Stimulated activated CD4-positive, alpha-beta T cell treated with anti-CD3 and anti-CD28 coated beads, Interleukin-4, amount 100 ng/mL, for 4 hours (primary cell): ENCODE data around the gene JARID2.

ENCODE experiments used
- DNase-seq, 2 experiments: peaks; one replicate each; pipeline ENCODE4 v3.0.0-alpha.2; 2020

Gene JARID2

GRCh38 chr6:15513801-15514711 is 268.2 kb downstream of the JARID2 start:
- DNase-seq: no peak

- no peak for DNase-seq
Measured at GRCh38 chr6:15515226-15515625, 269.4 kb downstream of the JARID2 start.

GRCh38 chr6:15515660-15516375 is 269.9 kb downstream of the JARID2 start:
- DNase-seq: no peak

- no peak for DNase-seq
Measured at GRCh38 chr6:15516378-15516777, 270.5 kb downstream of the JARID2 start.

GRCh38 chr6:15516923-15517560 is 271.2 kb downstream of the JARID2 start:
- no peak for DNase-seq

GRCh38 chr6:15517600-15517999 is 271.7 kb downstream of the JARID2 start:
- no peak for DNase-seq

- no peak for DNase-seq
Measured at GRCh38 chr6:15518057-15518456, 272.2 kb downstream of the JARID2 start.

GRCh38 chr6:15518878-15519277 is 273.0 kb downstream of the JARID2 start:
- no peak for DNase-seq

GRCh38 chr6:15519681-15520080 is 273.8 kb downstream of the JARID2 start:
- no peak for DNase-seq

GRCh38 chr6:15520626-15521203 is 274.8 kb downstream of the JARID2 start:
- no peak for DNase-seq

GRCh38 chr6:15521582-15521981 is 275.7 kb downstream of the JARID2 start:
- DNase-seq: no peak

- DNase-seq: no peak
Measured at GRCh38 chr6:15522026-15522425, 276.2 kb downstream of the JARID2 start.

- no peak for DNase-seq
Measured at GRCh38 chr6:15522427-15522826, 276.6 kb downstream of the JARID2 start.

- no peak for DNase-seq
Measured at GRCh38 chr6:15522856-15523529, 277.1 kb downstream of the JARID2 start.

- DNase-seq: no peak
Measured at GRCh38 chr6:15523679-15524630, 278.1 kb downstream of the JARID2 start.

- no peak for DNase-seq
Measured at GRCh38 chr6:15524861-15525401, 279.1 kb downstream of the JARID2 start.

GRCh38 chr6:15526212-15526701 is 280.4 kb downstream of the JARID2 start:
- no peak for DNase-seq

- no peak for DNase-seq
Measured at GRCh38 chr6:15527838-15528617, 282.2 kb downstream of the JARID2 start.

GRCh38 chr6:15528870-15529269 is 283.0 kb downstream of the JARID2 start:
- DNase-seq: no peak

- DNase-seq: no peak
Measured at GRCh38 chr6:15530411-15530810, 284.5 kb downstream of the JARID2 start.
